ENCODE results near the gene TPRKB.
"Not testable (repeated sequence)": the region's sequence is repeated elsewhere in the genome, so short reads cannot be mapped to it uniquely, and the experiment has no call there.

Gene TPRKB

DNA sequence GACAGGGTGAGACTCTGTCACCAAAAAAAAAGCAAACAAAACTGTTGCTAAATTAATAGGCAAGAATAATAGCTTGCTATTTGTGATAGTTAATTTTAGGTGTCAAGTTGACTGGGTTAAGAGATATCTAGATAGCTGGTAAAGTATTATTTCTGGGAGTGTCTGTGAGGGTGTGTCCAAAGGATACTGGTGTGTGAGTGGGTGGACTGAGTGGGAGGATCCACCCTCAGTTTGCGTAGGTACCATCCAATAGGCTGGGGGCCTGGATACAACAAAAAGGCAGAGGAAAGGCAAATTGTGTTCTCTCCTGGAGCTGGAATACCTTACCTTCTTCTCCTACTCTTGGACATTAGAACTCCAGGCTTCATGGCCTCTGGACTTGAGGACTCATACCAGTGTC is 27.8 kb upstream of the TPRKB start:
- H3K4me1 ChIP-seq (ENCODE audit: insufficient read depth, low read length): no peaks in the 10 kb centered on the region
- H3K9me3 ChIP-seq (ENCODE audit: insufficient read depth, low read length, severe bottlenecking): no peaks in the 10 kb centered on the region
- DNase-seq (no peak), ATAC-seq (ENCODE audit: insufficient read depth, low read depth) (no peak)
- H3K9ac ChIP-seq (ENCODE audit: low read depth, low read length): no peak overlapping the region
- no peak overlapping the region for H3K4me3 ChIP-seq (ENCODE audit: low read depth in 1 of 2, low read length in 2 of 2)
- H3K27me3 ChIP-seq (ENCODE audit: insufficient read depth, low read length, poor library complexity): no peaks in the 10 kb centered on the region
- H4K20me1 ChIP-seq (ENCODE audit: insufficient read depth, low read length): no peaks in the 10 kb centered on the region
- TF ChIP-seq EZH2 (IDR thresholded peaks at IDR 0.05; ENCODE audit: borderline replicate concordance, low read depth, low read length, severe bottlenecking) (no peak), CTCF (IDR thresholded peaks at IDR 0.05; ENCODE audit: borderline replicate concordance, extremely low read depth, low read length, poor library complexity, severe bottlenecking) (no peak)
- no peak overlapping the region for H3K4me2 ChIP-seq (ENCODE audit: insufficient read depth, low read length)
- peaks cover 86% of the 10 kb centered on the region for H3K36me3 ChIP-seq (ENCODE audit: insufficient read depth, low read length)
- no peak overlapping the region for H3K27ac ChIP-seq (ENCODE audit: low read length)
- H2AFZ ChIP-seq (ENCODE audit: low read depth, low read length): no peak overlapping the region
- H3K79me2 ChIP-seq (ENCODE audit: insufficient read depth, low read length): no peaks in the 10 kb centered on the region

DNA sequence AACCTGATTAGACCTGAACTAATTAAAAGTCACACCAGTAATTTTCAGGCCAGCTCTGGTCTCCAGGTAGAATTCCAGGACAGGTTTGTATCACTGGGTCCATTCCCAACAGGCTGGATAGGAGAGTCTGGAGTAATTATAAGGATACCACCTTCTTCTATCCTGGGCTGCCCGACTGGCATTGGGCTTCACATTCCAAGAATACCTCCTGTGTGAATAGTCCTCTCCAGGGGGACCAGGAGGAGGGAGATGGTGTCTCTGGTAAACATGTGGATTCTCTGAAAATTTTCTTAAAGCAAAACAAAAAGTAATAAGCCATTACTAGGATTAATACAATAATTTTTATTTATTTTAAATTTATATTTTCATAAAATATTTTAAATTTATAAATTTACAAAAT is 25.4 kb upstream of the TPRKB start:
- no peak overlapping the region for H3K4me3 ChIP-seq (ENCODE audit: low read depth in 1 of 2, low read length in 2 of 2)
- no peak for ATAC-seq (ENCODE audit: insufficient read depth, low read depth)
- peaks cover 76% of the 10 kb centered on the region for H3K36me3 ChIP-seq (ENCODE audit: insufficient read depth, low read length)
- H3K9me3 ChIP-seq (ENCODE audit: insufficient read depth, low read length, severe bottlenecking): no peaks in the 10 kb centered on the region
- no peaks in the 10 kb centered on the region for H3K79me2 ChIP-seq (ENCODE audit: insufficient read depth, low read length)
- no peaks in the 10 kb centered on the region for H3K4me1 ChIP-seq (ENCODE audit: insufficient read depth, low read length)
- DNase-seq: no peak
- H2AFZ ChIP-seq (ENCODE audit: low read depth, low read length): no peak overlapping the region
- no peaks in the 10 kb centered on the region for H3K27me3 ChIP-seq (ENCODE audit: insufficient read depth, low read length, poor library complexity)
- H3K9ac ChIP-seq (ENCODE audit: low read depth, low read length): no peak overlapping the region
- H3K4me2 ChIP-seq (ENCODE audit: insufficient read depth, low read length): no peak overlapping the region
- TF ChIP-seq EZH2 (IDR thresholded peaks at IDR 0.05; ENCODE audit: borderline replicate concordance, low read depth, low read length, severe bottlenecking) (no peak), CTCF (IDR thresholded peaks at IDR 0.05; ENCODE audit: borderline replicate concordance, extremely low read depth, low read length, poor library complexity, severe bottlenecking) (no peak)
- no peaks in the 10 kb centered on the region for H4K20me1 ChIP-seq (ENCODE audit: insufficient read depth, low read length)
- H3K27ac ChIP-seq (ENCODE audit: low read length): no peak overlapping the region

- Histone ChIP-seq H3K27ac (ENCODE audit: low read length) (no peak overlapping the region), H3K36me3 (ENCODE audit: insufficient read depth, low read length) (peaks cover 76% of the 10 kb centered on the region), H3K4me2 (ENCODE audit: insufficient read depth, low read length) (no peak overlapping the region), H3K27me3 (ENCODE audit: insufficient read depth, low read length, poor library complexity) (no peaks in the 10 kb centered on the region), H4K20me1 (ENCODE audit: insufficient read depth, low read length) (no peaks in the 10 kb centered on the region), H3K4me1 (ENCODE audit: insufficient read depth, low read length) (no peaks in the 10 kb centered on the region), H3K9me3 (ENCODE audit: insufficient read depth, low read length, severe bottlenecking) (no peaks in the 10 kb centered on the region), H3K9ac (ENCODE audit: low read depth, low read length) (no peak overlapping the region), H3K4me3 (ENCODE audit: low read depth in 1 of 2, low read length in 2 of 2) (no peak overlapping the region), H3K79me2 (ENCODE audit: insufficient read depth, low read length) (no peaks in the 10 kb centered on the region), H2AFZ (ENCODE audit: low read depth, low read length) (no peak overlapping the region)
- ATAC-seq (ENCODE audit: insufficient read depth, low read depth): no peak
- TF ChIP-seq CTCF (IDR thresholded peaks at IDR 0.05; ENCODE audit: borderline replicate concordance, extremely low read depth, low read length, poor library complexity, severe bottlenecking) (no peak), EZH2 (IDR thresholded peaks at IDR 0.05; ENCODE audit: borderline replicate concordance, low read depth, low read length, severe bottlenecking) (no peak)
- DNase-seq: no peak
These were observed 22.8 kb upstream of the TPRKB start for GRCh38 chr2:73759904-73760303.

- ATAC-seq (ENCODE audit: insufficient read depth, low read depth): no peak
- Histone ChIP-seq H3K4me2 (ENCODE audit: insufficient read depth, low read length) (no peak overlapping the region), H3K36me3 (ENCODE audit: insufficient read depth, low read length) (peaks cover 72% of the 10 kb centered on the region)
These were observed 22.2 kb upstream of the TPRKB start for GRCh38 chr2:73759285-73759764.

DNA sequence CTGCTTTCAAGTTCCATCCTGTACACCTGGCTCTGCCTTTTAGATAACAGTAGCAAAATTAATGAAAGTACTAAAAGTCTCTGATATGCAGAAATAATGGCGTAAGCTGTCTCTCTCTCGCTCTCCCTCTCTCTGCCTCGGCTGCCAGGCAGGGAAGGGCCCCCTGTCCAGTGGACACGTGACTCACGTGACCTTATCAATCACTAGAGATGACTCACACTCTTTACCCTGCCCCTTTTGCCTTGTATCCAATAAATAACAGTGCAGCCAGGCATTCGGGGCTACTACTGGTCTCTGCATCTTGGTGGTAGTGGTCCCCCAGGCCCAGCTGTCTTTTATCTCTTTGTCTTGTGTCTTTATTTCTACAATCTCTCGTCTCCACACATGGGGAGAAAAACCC is 17.2 kb upstream of the TPRKB start:
- not testable (repeated sequence) for H3K4me3 ChIP-seq (ENCODE audit: low read depth in 1 of 2, low read length in 2 of 2); ATAC-seq (ENCODE audit: insufficient read depth, low read depth); DNase-seq

More at GRCh38 chr2:73759285-73759764, 22.2 kb upstream of the TPRKB start:
- DNase-seq: no peak
- TF ChIP-seq EZH2 (IDR thresholded peaks at IDR 0.05; ENCODE audit: borderline replicate concordance, low read depth, low read length, severe bottlenecking): no peak
- Histone ChIP-seq H3K4me1 (ENCODE audit: insufficient read depth, low read length) (no peaks in the 10 kb centered on the region), H4K20me1 (ENCODE audit: insufficient read depth, low read length) (no peaks in the 10 kb centered on the region), H3K4me3 (ENCODE audit: low read depth in 1 of 2, low read length in 2 of 2) (no peak overlapping the region), H3K79me2 (ENCODE audit: insufficient read depth, low read length) (no peaks in the 10 kb centered on the region), H3K9ac (ENCODE audit: low read depth, low read length) (no peak overlapping the region), H3K9me3 (ENCODE audit: insufficient read depth, low read length, severe bottlenecking) (no peaks in the 10 kb centered on the region), H2AFZ (ENCODE audit: low read depth, low read length) (no peak overlapping the region), H3K27me3 (ENCODE audit: insufficient read depth, low read length, poor library complexity) (no peaks in the 10 kb centered on the region), H3K27ac (ENCODE audit: low read length) (no peak overlapping the region)

More for the DNA sequence above, 17.2 kb upstream of the TPRKB start:
- H3K4me2 ChIP-seq (ENCODE audit: insufficient read depth, low read length); H3K4me1 ChIP-seq (ENCODE audit: insufficient read depth, low read length); H3K9ac ChIP-seq (ENCODE audit: low read depth, low read length); H3K27me3 ChIP-seq (ENCODE audit: insufficient read depth, low read length, poor library complexity); H2AFZ ChIP-seq (ENCODE audit: low read depth, low read length); H3K79me2 ChIP-seq (ENCODE audit: insufficient read depth, low read length); H4K20me1 ChIP-seq (ENCODE audit: insufficient read depth, low read length); H3K9me3 ChIP-seq (ENCODE audit: insufficient read depth, low read length, severe bottlenecking); H3K27ac ChIP-seq (ENCODE audit: low read length): not testable (repeated sequence)
- H3K36me3 ChIP-seq (ENCODE audit: insufficient read depth, low read length): peaks cover 34% of the 10 kb centered on the region
